A549 (cell line): Measurements from ENCODE around the gene DCAF4. TPM values are rescaled to one million over a fixed set of nuclear protein-coding genes. Genes with fewer than 3 reads are reported as not detected.

Experiments
- ATAC-seq, 2 experiments: fragments of 200-7000 bp in 1 of 2; fragments of >200 bp in 1 of 2; cut with Nextera tagmentation in 1 of 2; cut with Tn5 transposase in 1 of 2; 3 replicates each; pipeline versions ENCODE4 v1.8.0 to v1.9.1; 2018 to 2020; ENCODE audit warnings: mild to moderate bottlenecking in 1 of 2, moderate library complexity in 1 of 2
- CTCF ChIA-PET: fragments of 300-600 bp; sonication (Branson Sonifier 250); formaldehyde crosslinking; extraction: SDS; loops from one replicate; lab custom pipeline; 2021; ENCODE audit warnings: antibody characterized with exemption, inconsistent platforms; lab: Yijun Ruan, JAX
- POLR2A ChIA-PET: fragments of 350-600 bp; formaldehyde crosslinking; extraction: SDS; loops from one replicate; lab custom pipeline; 2021; ENCODE audit warnings: antibody characterized with exemption, inconsistent platforms; lab: Yijun Ruan, JAX
- DNase-seq, 2 experiments: peaks; one replicate each; pipeline versions ENCODE4 v3.0.0 to v3.0.0-alpha.2; 2011 to 2016; ENCODE audit warnings: low read depth in 1 of 2, low spot score in 1 of 2
- FAIRE-seq: peaks from 2 replicates; lab custom pipeline; 2011; peaks lifted over from hg19 to GRCh38; lab: Jason Lieb, UNC
- H3K27ac ChIP-seq, 2 experiments: fragments of >200 bp; sonication (Bioruptor Twin); formaldehyde crosslinking; 3 replicates each; pipeline ENCODE4 v1.5.1; 2016 to 2017
- H3K4me1 ChIP-seq: fragments of >200 bp; sonication (Bioruptor Twin); formaldehyde crosslinking; 3 replicates; pipeline ENCODE4 v1.6.1; 2016
- H3K4me2 ChIP-seq: fragments of >200 bp; sonication (Bioruptor Twin); formaldehyde crosslinking; 3 replicates; pipeline ENCODE4 v1.6.1; 2016
- H3K4me3 ChIP-seq: fragments of >200 bp; sonication (Bioruptor Twin); formaldehyde crosslinking; 3 replicates; pipeline ENCODE4 v1.5.1; 2016
- H3K9me3 ChIP-seq: fragments of >200 bp; sonication (Bioruptor Twin); formaldehyde crosslinking; 3 replicates; pipeline ENCODE4 v1.6.1; 2016
- ATOH8 ChIP-seq: fragments of 250-450 bp; sonication (Bioruptor Pico); IDR thresholded peaks from 2 replicates; pipeline ENCODE4 v1.5.0; 2020; ENCODE audit warnings: low read depth, mild to moderate bottlenecking, moderate library complexity
- CEBPB ChIP-seq, 2 experiments: fragments of >200 bp in 1 of 2; sonication (Bioruptor Twin) in 1 of 2; formaldehyde crosslinking in 1 of 2; IDR thresholded peaks; 2 replicates each; pipeline ENCODE4 v1.6.1; 2012 to 2016
- CHD4 ChIP-seq: fragments of 200-600 bp; sonication (generic); IDR thresholded peaks from 2 replicates; pipeline ENCODE4 v1.6.1; 2016; ENCODE audit warnings: antibody characterized with exemption, mild to moderate bottlenecking, borderline replicate concordance
- CTCF ChIP-seq: fragments of >200 bp; sonication (Bioruptor Twin); formaldehyde crosslinking; IDR thresholded peaks from 3 replicates; pipeline ENCODE4 v1.5.1; 2016
- E2F6 ChIP-seq: IDR thresholded peaks from 2 replicates; pipeline ENCODE4 v1.6.1; 2012; ENCODE audit warnings: low read depth, borderline replicate concordance
- EHF ChIP-seq: fragments of 250-450 bp; sonication (Bioruptor Pico); IDR thresholded peaks from 2 replicates; pipeline ENCODE4 v1.5.0; 2020; ENCODE audit warnings: mild to moderate bottlenecking
- ELK1 ChIP-seq: fragments of 150-350 bp; IDR thresholded peaks from 2 replicates; pipeline ENCODE4 v1.6.1; 2014; ENCODE audit warnings: low read depth, mild to moderate bottlenecking, low read length
- FOSB ChIP-seq: fragments of 250-450 bp; sonication (Bioruptor Pico); IDR thresholded peaks from 2 replicates; pipeline ENCODE4 v1.5.0; 2020; ENCODE audit warnings: mild to moderate bottlenecking, moderate library complexity
- FOXS1 ChIP-seq: fragments of 250-450 bp; sonication (Bioruptor Pico); IDR thresholded peaks from 2 replicates; pipeline ENCODE4 v1.5.0; 2020; ENCODE audit warnings: mild to moderate bottlenecking, moderate library complexity
- GATA3 ChIP-seq: IDR thresholded peaks from 2 replicates; pipeline ENCODE4 v1.6.1; 2012; ENCODE audit warnings: borderline replicate concordance
- HOXA7 ChIP-seq: fragments of 250-450 bp; sonication (Bioruptor Pico); IDR thresholded peaks from 2 replicates; pipeline ENCODE4 v1.5.0; 2020; ENCODE audit warnings: mild to moderate bottlenecking, moderate library complexity
- HOXB13 ChIP-seq: fragments of 250-450 bp; sonication (Bioruptor Pico); IDR thresholded peaks from 2 replicates; pipeline ENCODE4 v1.5.0; 2020; ENCODE audit warnings: low read depth, mild to moderate bottlenecking, moderate library complexity
- JUNB ChIP-seq: fragments of >200 bp; sonication (Bioruptor Twin); formaldehyde crosslinking; IDR thresholded peaks from 2 replicates; pipeline ENCODE4 v1.6.1; 2016
- KDM5A ChIP-seq: fragments of 200-600 bp; sonication (generic); IDR thresholded peaks from 2 replicates; pipeline ENCODE4 v1.6.1; 2016; ENCODE audit warnings: antibody characterized with exemption, mild to moderate bottlenecking
- MAX ChIP-seq: IDR thresholded peaks from 2 replicates; pipeline ENCODE4 v1.6.1; 2012
- NFE2L2 ChIP-seq: fragments of 150-350 bp; conservative IDR thresholded peaks from 2 replicates; pipeline ENCODE4 v1.6.1; 2014; ENCODE audit warnings: low read length
- NR3C1 ChIP-seq: fragments of >200 bp; sonication (Bioruptor Twin); formaldehyde crosslinking; IDR thresholded peaks from 3 replicates; pipeline ENCODE4 v1.6.1; 2017
- PBX3 ChIP-seq: IDR thresholded peaks from 2 replicates; pipeline ENCODE4 v1.6.1; 2012
- RAD21 ChIP-seq, 2 experiments: fragments of >200 bp in 1 of 2; sonication (Bioruptor Twin) in 1 of 2; formaldehyde crosslinking in 1 of 2; IDR thresholded peaks in 1 of 2; conservative IDR thresholded peaks in 1 of 2; 2 replicates in 1 of 2; 3 replicates in 1 of 2; pipeline ENCODE4 v1.6.1; 2012 to 2018; ENCODE audit warnings: inconsistent platforms in 1 of 2
- RARB ChIP-seq: fragments of 250-450 bp; sonication (Bioruptor Pico); IDR thresholded peaks from 2 replicates; pipeline ENCODE4 v1.8.0; 2021; ENCODE audit warnings: mild to moderate bottlenecking, moderate library complexity
- RCOR1 ChIP-seq: fragments of 150-350 bp; IDR thresholded peaks from 2 replicates; pipeline ENCODE4 v1.6.1; 2014; ENCODE audit warnings: antibody characterized with exemption, low read length, low read depth
- RFX5 ChIP-seq: fragments of 450-650 bp; IDR thresholded peaks from 2 replicates; pipeline ENCODE4 v1.7.1; 2014; ENCODE audit warnings: antibody characterized with exemption, mild to moderate bottlenecking, moderate library complexity
- SMC3 ChIP-seq: fragments of >200 bp; sonication (Bioruptor Twin); formaldehyde crosslinking; IDR thresholded peaks from 3 replicates; pipeline ENCODE4 v1.6.1; 2018; ENCODE audit warnings: inconsistent platforms
- TFCP2L1 ChIP-seq: fragments of 250-450 bp; sonication (Bioruptor Pico); IDR thresholded peaks from 2 replicates; pipeline ENCODE4 v1.5.0; 2021; ENCODE audit warnings: mild to moderate bottlenecking
- ZC3H11A ChIP-seq: fragments of 450-650 bp; IDR thresholded peaks from 2 replicates; pipeline ENCODE4 v1.6.1; 2014; ENCODE audit warnings: antibody characterized with exemption, mild to moderate bottlenecking
- ZFP36 ChIP-seq: fragments of 450-650 bp; IDR thresholded peaks from 2 replicates; pipeline ENCODE4 v1.6.1; 2014; ENCODE audit warnings: borderline replicate concordance; ENCODE audit not compliant: partially characterized antibody
- ZSCAN20 ChIP-seq: fragments of 250-450 bp; sonication (Bioruptor Pico); IDR thresholded peaks from 2 replicates; pipeline ENCODE4 v1.8.0; 2022; ENCODE audit warnings: mild to moderate bottlenecking, moderate library complexity
- WGBS: methylation state at CpG from one replicate; pipeline ENCODE4 v1.1.6; 2017; ENCODE audit errors: missing lambda C conversion rate; 5-methylcytosine and 5-hydroxymethylcytosine counted together
- polyA plus RNA-seq, 4 experiments: library from polyadenylated mRNA; depleted of rRNA in 3 of 4; stranded (reverse); fragments of >200 nt; fragmentation: RNase III in 1 of 4; extraction: RNeasy Plus Mini Kit Qiagen cat#74134 plus additional on column Dnase treatment in 1 of 4; gene quantifications; 2 replicates in 3 of 4; 3 replicates in 1 of 4; pipeline ENCODE4 v1.2.3, GENCODE V29; 2011 to 2017

The DCAF4 gene
- polyA plus RNA-seq, 2 of the 4 experiments (the other 2 are of a cell fraction), result 18.4 to 22.4 TPM

- 18% methylated on average over 25 of the region's 25 CpGs for WGBS
- ChIA-PET CTCF (interaction anchor here (1.0 to 2.7 kb wide), 6 partner anchors 10 to 380 kb away, joined by 3 to 36 read pairs (median 4); no protein-coding TSS in a partner anchor), POLR2A (interaction anchor here (0.6 to 1.0 kb wide), 2 partner anchors 110 to 381 kb away, joined by 3 to 5 read pairs; no protein-coding TSS in a partner anchor)
- no peak for DNase-seq
- peak; percentile 7 to 14; a peak in 3 of 6 replicates for ATAC-seq
- Histone ChIP-seq H3K9me3 (no peaks in the 10 kb centered on the region), H3K4me3 (peak overlapping the region; percentile 60), H3K4me2 (peak overlapping the region; percentile 95), H3K4me1 (peaks cover 18% of the 10 kb centered on the region), H3K27ac (no peak overlapping the region)
- FAIRE-seq, result no peak
- TF ChIP-seq RARB (CRISPR knock-in tag) (no peak), MAX (0 out of 2 replicates have a peak, but pooled peaks have one; percentile 0)
Observed at GRCh38 chr14:72894623-72895378, 31.5 kb upstream of the DCAF4 start.

GRCh38 chr14:72898448-72898847 lies 27.8 kb upstream of the DCAF4 start:
- Histone ChIP-seq H3K4me1 (peaks cover 9% of the 10 kb centered on the region; the same call in 2 of the 3 replicates), H3K9me3 (no peaks in the 10 kb centered on the region), H3K27ac (no peak overlapping the region), H3K4me3 (no peak overlapping the region), H3K4me2 (no peak overlapping the region)
- FAIRE-seq (no peak), ATAC-seq (no peak), DNase-seq (no peak)
- ChIA-PET CTCF (interaction anchor here (0.7 to 10.9 kb wide), 5 partner anchors 9 to 386 kb away, joined by 3 to 480 read pairs (median 3); no protein-coding TSS in a partner anchor), POLR2A (no interaction called here)
- 54% methylated on average over 3 of the region's 3 CpGs for WGBS
- TF ChIP-seq CEBPB (IDR thresholded peaks at IDR 0.05), result no peak
- no peak for TF ChIP-seq ATOH8 (CRISPR knock-in tag)
- TF ChIP-seq HOXA7, result no peak
- no peak for TF ChIP-seq FOXS1 (CRISPR knock-in tag)
- no peak for TF ChIP-seq ZC3H11A
- no peak for TF ChIP-seq PBX3
- TF ChIP-seq RAD21 (conservative IDR thresholded peaks at IDR 0.05 in 1 of 2, IDR thresholded peaks at IDR 0.05 in 1 of 2), result no peak
- no peak for TF ChIP-seq EHF
- TF ChIP-seq E2F6, result no peak
- no peak for TF ChIP-seq HOXB13 (CRISPR knock-in tag)
- TF ChIP-seq TFCP2L1 (CRISPR knock-in tag), result no peak
- TF ChIP-seq ZFP36, result no peak
- no peak for TF ChIP-seq KDM5A
- no peak for TF ChIP-seq ZSCAN20
- TF ChIP-seq FOSB (CRISPR knock-in tag), result no peak
- no peak for TF ChIP-seq SMC3

- H3K9me3 ChIP-seq, result no peaks in the 10 kb centered on the region
- DNase-seq, result no peak
- H3K4me1 ChIP-seq, result no peaks in the 10 kb centered on the region
- no peak for ATAC-seq
- FAIRE-seq, result no peak
- ChIA-PET CTCF (interaction anchor here (0.5 to 10.9 kb wide), 2 partner anchors 389 to 571 kb away, joined by 3 to 480 read pairs; no protein-coding TSS in a partner anchor), POLR2A (no interaction called here)
- no peak overlapping the region for H3K4me3 ChIP-seq
- no peak overlapping the region for H3K27ac ChIP-seq
- WGBS, result 59% methylated on average over 3 of the region's 3 CpGs
- no peak overlapping the region for H3K4me2 ChIP-seq
- TF ChIP-seq HOXA7 (no peak), CTCF (no peak), EHF (no peak), HOXB13 (CRISPR knock-in tag) (no peak), NFE2L2 (no peak), ATOH8 (CRISPR knock-in tag) (no peak), CHD4 (no peak), GATA3 (no peak), RFX5 (no peak), NR3C1 (no peak), RCOR1 (no peak), KDM5A (no peak), ELK1 (no peak), JUNB (no peak)
Observed at GRCh38 chr14:72901361-72901760, 24.9 kb upstream of the DCAF4 start.
